Brain pericyte (primary cell): ENCODE data around the gene SKAP1.
"Not testable (repeated sequence)": the region's sequence is repeated elsewhere in the genome, so short reads cannot be mapped to it uniquely, and the experiment has no call there.

Source experiments
- DNase-seq: peaks from one replicate; pipeline ENCODE4 v3.0.0-alpha.2; 2012; ENCODE audit warnings: low read depth, low spot score

SKAP1 gene

GRCh38 chr17:48245465-48246033 lies 184.5 kb downstream of the SKAP1 start:
- not testable (repeated sequence) for DNase-seq

GRCh38 chr17:48244814-48245213 lies 185.2 kb downstream of the SKAP1 start:
- no peak for DNase-seq

- DNase-seq = no peak
Measured at GRCh38 chr17:48244121-48244711, 185.8 kb downstream of the SKAP1 start.

- DNase-seq = no peak
Measured at GRCh38 chr17:48241770-48242497, 188.1 kb downstream of the SKAP1 start.

- DNase-seq = peak; percentile 33
Measured at GRCh38 chr17:48241131-48241591, 188.9 kb downstream of the SKAP1 start.

GRCh38 chr17:48240562-48241130 lies 189.4 kb downstream of the SKAP1 start:
- no peak for DNase-seq

- no peak for DNase-seq
Measured at GRCh38 chr17:48240122-48240521, 189.9 kb downstream of the SKAP1 start.

GRCh38 chr17:48239603-48239995 lies 190.4 kb downstream of the SKAP1 start:
- DNase-seq = no peak

GRCh38 chr17:48238933-48239602 lies 190.9 kb downstream of the SKAP1 start:
- no peak for DNase-seq

- no peak for DNase-seq
Measured at GRCh38 chr17:48237456-48237855, 192.6 kb downstream of the SKAP1 start.

GRCh38 chr17:48236681-48237134 lies 193.3 kb downstream of the SKAP1 start:
- no peak for DNase-seq

GRCh38 chr17:48234922-48235321 lies 195.1 kb downstream of the SKAP1 start:
- DNase-seq = no peak

- DNase-seq = no peak
Measured at GRCh38 chr17:48231995-48232959, 197.7 kb downstream of the SKAP1 start.

- DNase-seq = no peak
Measured at GRCh38 chr17:48229936-48230335, 200.1 kb downstream of the SKAP1 start.

- DNase-seq = no peak
Measured at GRCh38 chr17:48228720-48229119, 201.3 kb downstream of the SKAP1 start.

- DNase-seq = no peak
Measured at GRCh38 chr17:48225725-48226567, 204.1 kb downstream of the SKAP1 start.

- DNase-seq = no peak
Measured at GRCh38 chr17:48223945-48224344, 206.1 kb downstream of the SKAP1 start.

- no peak for DNase-seq
Measured at GRCh38 chr17:48219617-48220016, 210.4 kb downstream of the SKAP1 start.

GRCh38 chr17:48215583-48216139 lies 214.4 kb downstream of the SKAP1 start:
- DNase-seq = no peak

- DNase-seq = no peak
Measured at GRCh38 chr17:48213797-48214196, 216.2 kb downstream of the SKAP1 start.
